ENCODE results near the gene AASDH. TPM values are rescaled to one million over a fixed set of nuclear protein-coding genes. Genes with fewer than 3 reads are reported as not detected.

Gene AASDH
- total RNA-seq, 1 donor from 2014 or later: 11.0 TPM

DNA sequence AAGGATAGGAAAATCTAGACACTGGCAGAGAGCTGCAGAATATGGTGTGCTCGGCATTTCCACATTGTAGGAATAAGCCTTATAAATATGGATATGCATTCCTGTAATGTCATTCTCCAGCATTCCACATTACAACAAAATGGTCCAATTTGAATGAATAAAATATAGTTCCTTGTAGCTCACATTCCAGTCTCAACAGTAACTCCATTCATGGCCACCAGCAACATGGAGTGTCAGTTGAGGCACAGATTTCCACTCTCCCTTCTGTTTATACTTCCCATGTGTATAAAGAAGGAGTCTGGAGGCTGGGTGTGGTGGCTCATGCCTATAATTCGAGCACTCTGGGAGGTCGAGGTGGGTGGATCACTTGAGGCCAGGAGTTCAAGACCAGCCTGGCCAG lies 84.5 kb downstream of the AASDH start:
- DNase-seq (ENCODE audit: low read depth): no peak
- H3K4me3 ChIP-seq (ENCODE audit: low read depth, low read length): no peak overlapping the region
- TF ChIP-seq, protein P1, sequence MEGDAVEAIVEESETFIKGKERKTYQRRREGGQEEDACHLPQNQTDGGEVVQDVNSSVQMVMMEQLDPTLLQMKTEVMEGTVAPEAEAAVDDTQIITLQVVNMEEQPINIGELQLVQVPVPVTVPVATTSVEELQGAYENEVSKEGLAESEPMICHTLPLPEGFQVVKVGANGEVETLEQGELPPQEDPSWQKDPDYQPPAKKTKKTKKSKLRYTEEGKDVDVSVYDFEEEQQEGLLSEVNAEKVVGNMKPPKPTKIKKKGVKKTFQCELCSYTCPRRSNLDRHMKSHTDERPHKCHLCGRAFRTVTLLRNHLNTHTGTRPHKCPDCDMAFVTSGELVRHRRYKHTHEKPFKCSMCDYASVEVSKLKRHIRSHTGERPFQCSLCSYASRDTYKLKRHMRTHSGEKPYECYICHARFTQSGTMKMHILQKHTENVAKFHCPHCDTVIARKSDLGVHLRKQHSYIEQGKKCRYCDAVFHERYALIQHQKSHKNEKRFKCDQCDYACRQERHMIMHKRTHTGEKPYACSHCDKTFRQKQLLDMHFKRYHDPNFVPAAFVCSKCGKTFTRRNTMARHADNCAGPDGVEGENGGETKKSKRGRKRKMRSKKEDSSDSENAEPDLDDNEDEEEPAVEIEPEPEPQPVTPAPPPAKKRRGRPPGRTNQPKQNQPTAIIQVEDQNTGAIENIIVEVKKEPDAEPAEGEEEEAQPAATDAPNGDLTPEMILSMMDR (conservative IDR thresholded peaks at IDR 0.05; ENCODE audit: low read depth, low read length): no peak

DNA sequence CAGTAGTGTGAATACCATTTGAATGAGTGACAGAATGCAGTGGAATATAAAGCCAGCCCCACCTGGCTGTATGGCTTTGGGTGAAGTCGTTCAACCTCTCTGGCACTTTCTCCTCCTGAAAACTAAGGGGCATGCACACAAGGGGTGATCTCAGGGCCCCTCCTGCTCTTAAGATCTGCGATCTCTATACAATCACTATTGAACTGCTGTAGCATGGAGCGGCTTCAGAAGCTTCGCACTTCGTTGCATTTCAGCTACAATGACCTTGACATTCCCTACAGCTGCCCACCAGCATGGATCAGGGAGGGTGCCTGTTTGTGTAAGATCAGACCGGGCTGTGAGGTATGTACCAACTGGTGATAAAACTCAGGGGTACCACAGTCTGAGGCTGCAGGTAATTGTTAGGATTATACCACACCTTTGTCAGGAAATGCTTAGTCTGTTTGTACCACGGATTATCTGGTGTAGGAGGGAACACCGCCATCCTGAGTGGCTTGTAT lies 85.2 kb downstream of the AASDH start:
- H3K4me3 ChIP-seq (ENCODE audit: low read depth, low read length): no peak overlapping the region
- no peak for DNase-seq (ENCODE audit: low read depth)
- TF ChIP-seq, protein P1 (conservative IDR thresholded peaks at IDR 0.05; ENCODE audit: low read depth, low read length): no peak

DNA sequence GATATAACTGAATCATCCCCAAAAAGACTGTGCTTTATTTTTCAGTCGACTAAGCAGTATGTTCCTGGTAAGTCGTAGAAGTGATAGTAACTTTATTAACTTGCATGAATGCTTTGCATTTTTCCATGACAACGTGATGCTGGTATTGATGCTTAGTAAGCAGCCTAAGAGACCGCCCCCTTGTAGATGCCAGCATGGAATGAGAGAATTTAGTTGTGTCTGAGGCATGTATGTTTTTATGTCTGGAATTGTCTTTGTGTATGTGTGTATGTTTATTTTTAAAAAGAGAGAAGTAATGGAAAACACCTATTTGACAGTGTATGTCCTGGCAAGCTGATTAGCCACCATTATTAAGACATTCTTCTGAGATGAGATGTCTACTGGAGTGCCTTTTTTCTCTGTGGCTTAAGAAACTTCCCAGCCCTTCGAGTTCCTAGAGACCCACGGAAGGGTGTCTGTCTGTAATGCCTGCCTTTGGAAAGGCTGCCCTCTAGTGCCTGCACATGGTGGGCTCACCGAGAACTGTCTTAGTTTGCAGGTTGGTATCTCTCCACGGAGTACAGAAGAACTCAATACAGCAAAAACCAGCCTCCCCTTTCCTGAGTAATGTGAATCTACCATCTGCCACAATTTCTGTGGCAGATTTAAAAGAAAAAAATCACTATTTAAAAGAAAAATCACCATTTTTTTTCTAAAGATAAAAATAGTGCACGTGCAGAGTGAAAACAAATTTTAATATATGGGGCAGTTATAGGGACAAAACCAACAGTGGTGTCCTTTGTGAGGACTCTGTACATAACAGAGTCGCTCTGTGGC lies 85.9 kb downstream of the AASDH start:
- TF ChIP-seq, protein P1 (conservative IDR thresholded peaks at IDR 0.05; ENCODE audit: low read depth, low read length): peak; percentile 99
- H3K4me3 ChIP-seq (ENCODE audit: low read depth, low read length): no peak overlapping the region
- DNase-seq (ENCODE audit: low read depth): peak; percentile 77

DNA sequence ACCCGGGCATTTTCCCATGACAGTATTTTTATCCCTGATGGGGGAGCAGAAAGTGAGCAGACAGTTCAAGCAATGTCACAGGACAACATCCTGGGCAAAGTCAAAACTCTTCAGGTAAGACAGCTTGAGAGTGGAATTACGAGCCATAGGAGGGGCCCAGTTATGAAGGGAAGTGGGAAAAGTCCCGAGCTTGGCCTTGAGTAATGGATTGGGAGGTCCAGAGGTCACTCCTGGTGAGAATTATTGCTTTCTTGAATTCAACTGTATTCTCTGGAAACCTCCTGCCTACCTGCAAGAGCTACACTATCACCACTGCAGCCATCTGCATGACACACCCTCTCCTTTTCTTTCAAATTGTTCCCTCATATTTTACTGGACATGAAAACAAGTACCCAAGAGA lies 89.1 kb downstream of the AASDH start:
- no peak overlapping the region for H3K4me3 ChIP-seq (ENCODE audit: low read depth, low read length)
- TF ChIP-seq, protein P1 (conservative IDR thresholded peaks at IDR 0.05; ENCODE audit: low read depth, low read length): no peak
- DNase-seq (ENCODE audit: low read depth): no peak

DNA sequence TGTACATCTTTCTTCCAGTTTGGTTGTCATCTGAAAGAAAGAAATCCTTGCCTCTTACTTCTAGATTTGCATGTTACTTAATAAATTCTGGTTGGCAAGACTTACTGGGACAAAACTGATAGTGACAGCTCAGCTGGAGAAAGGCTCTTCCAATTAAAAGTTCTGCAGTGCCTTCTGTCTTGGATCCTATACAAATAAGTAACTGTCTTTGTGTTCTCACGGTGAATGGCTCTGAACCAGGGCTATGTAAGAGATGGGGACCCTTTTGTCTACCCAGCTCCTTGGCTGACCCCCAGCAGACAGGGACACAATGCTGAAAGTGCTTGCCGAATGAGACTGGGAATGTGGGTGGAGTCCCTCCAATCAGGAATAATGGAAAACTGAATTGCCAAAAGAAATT lies 89.5 kb downstream of the AASDH start:
- no peak overlapping the region for H3K4me3 ChIP-seq (ENCODE audit: low read depth, low read length)
- TF ChIP-seq, protein P1 (conservative IDR thresholded peaks at IDR 0.05; ENCODE audit: low read depth, low read length): no peak
- no peak for DNase-seq (ENCODE audit: low read depth)

DNA sequence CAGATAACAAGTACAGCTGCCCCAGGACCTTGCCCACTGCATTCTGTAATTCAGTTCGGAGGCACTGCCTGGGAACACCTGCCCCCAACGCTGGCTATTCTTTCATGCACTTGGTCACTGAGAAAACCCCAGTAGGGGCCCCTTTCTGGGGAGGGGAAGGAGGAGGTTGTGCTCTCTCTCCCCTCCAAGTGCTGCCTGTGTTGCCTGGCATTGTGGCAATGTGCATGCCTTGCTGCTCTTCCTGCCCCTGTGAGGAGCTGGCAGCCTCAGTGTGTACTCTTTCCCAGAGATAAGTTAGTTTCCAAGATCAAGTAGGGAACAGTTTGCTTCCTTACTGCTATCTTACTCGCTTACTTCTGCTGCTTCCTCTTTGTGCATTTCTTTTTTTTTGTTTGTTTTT lies 90.8 kb downstream of the AASDH start:
- H3K4me3 ChIP-seq (ENCODE audit: low read depth, low read length): no peak overlapping the region
- no peak for DNase-seq (ENCODE audit: low read depth)
- TF ChIP-seq, protein P1 (conservative IDR thresholded peaks at IDR 0.05; ENCODE audit: low read depth, low read length): no peak

DNA sequence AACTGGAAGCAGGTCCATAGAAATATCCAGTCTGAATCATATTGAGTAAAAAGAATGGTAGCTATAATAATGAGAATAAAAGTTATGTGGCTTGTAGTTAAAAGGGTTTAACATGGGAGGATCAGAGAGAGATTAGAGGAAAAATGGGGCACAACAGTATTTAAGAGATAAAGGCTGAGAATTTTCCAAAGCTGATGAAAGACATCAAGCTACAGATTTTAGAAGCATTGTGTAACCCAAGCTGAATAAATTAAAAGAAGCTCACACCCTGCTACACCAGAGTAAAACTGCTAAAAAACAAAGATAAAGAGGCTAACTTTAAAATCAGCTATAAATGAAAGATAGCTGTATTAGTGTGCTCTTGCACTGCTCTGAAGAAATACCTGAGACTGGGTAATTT lies 94.2 kb downstream of the AASDH start:
- no peak overlapping the region for H3K4me3 ChIP-seq (ENCODE audit: low read depth, low read length)

More for the DNA sequence above, 94.2 kb downstream of the AASDH start:
- TF ChIP-seq, protein P1 (conservative IDR thresholded peaks at IDR 0.05; ENCODE audit: low read depth, low read length): no peak
- no peak for DNase-seq (ENCODE audit: low read depth)
